DMS153 treated with DMSO at 0.1 percent for 48 hours (cell line): ENCODE measurements around the gene GATC.
A peak's percentile ranks its signal among the peaks of the same experiment; 100 is the strongest.
"Not testable (repeated sequence)": the region's sequence is repeated elsewhere in the genome, so short reads cannot be mapped to it uniquely, and the experiment has no call there.

Source experiments
- DNase-seq: peaks from one replicate; lab custom pipeline; 2025; ENCODE audit not compliant: unreplicated experiment; lab: John Stamatoyannopoulos, UW

GATC gene

DNA sequence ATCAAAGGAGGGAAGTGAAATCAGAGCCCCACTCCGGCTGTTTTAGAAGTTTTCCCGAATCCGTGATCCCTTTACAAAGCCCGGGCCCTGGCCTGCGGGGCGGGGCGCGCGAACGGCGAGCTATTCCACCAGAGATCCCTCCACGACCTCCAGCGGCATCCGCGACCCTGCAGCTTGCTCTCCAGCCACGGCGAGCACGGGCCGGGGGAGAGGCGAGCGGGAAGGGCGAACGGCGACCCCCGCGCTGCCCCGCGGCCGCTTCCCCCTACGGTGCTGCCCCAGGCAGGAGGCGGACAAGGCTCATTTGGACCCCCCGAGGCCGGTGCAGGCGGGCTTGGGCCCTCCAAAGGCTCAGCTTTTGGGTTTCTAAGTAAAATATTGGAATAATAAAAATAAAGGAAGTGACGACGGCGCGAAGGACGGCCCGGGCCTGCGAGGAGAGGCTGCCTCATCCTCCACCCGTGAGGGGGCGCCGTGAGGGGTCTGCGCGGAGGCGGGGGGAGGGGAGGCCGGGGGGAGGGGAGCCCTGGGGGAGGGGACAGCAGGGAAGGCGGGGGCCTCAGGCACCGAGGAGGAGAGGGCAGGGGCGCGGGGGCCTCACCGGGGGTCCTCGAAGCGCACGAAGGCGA, 22.7 kb downstream of the GATC start:
- DNase-seq = no peak

DNA sequence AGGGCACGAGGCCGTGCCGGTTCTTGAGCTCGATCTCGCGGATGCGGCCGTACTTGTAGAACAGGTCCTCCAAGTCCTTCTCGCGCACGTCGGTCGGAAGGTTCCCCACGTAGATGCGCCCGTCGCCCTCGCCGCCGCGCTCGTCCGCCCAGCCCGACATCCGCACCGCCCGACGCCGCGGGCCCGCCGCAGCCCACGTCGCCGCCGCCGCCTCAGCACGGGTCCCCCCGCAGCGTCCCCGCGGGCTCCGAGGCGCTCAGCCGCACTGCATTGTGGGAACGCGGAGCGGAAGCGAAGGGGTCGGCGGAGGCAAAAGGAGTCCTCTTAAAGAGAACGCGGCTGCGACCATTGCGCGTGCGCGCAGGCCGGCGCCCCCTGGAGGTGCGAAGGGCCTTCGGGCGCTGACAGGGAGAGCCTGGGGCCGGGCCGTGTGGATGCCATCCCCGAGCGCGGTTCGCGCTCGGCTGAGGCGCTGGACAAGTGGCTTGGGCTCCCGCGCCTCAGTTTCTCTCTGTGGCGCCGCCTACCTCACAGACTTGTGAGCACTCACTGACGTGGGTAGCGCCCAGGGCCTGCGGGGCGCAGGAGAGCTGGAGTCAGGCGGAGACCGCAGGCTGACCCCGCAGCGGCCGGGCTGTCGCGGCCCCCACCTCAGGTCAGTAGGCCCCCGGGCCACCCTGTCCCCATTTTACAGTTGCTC, 23.4 kb downstream of the GATC start, which contains the start of gene SRSF9:
Gene SRSF9 (minus strand): TSS at position 299 of the 700 bp plus-strand sequence. CDS start 139 bp downstream, at position 160.
- DNase-seq = peak; percentile 95

DNA sequence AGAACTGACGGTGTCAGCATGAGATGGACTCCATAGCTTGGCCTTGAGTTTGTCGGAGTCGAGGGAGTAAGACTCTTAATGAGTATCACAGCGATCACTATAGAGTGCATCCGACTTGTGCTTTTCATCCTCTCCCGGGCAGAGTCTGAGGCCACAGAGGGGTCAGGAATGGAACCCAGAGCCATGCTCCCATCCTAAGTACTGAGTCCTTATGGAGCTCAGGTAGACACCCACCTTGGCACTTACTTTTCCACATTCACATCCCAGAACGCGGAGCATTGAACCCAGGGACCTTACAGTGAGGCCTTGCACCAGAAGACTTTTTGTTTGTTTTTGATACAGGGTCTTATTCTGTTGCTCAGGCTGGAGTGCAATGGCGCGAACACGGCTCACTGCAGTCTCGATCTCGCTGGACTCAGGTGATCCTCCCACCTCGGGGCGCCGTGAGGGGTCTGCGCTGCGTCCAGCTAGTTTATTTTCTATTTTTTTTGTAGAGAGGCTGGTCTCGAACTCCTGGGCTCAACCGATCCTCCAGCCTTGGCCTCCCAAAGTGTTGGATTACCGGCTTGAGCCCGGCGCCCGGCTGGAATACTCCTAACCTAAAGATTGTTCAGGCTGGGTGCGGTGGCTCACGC, 24.0 kb downstream of the GATC start:
- DNase-seq = no peak

DNA sequence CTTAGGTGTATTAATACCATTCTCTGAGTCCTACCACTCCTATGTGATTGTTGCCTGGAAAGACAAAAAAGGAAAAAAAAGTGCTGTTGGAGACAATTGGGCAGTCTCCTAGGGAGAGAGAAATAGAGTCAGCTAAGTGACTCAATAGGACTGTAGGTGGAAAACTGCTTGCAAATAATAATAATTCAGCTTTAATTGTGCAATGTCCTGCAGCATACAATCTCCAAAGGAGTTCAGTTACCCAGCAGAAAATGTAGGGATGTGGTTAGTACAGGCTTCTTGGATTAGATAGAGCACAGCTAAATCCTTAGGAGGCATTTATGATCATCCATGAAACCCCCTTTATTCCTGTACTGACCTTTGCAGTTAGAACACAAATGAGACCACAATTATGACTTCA, 26.3 kb downstream of the GATC start:
- DNase-seq = no peak

DNA sequence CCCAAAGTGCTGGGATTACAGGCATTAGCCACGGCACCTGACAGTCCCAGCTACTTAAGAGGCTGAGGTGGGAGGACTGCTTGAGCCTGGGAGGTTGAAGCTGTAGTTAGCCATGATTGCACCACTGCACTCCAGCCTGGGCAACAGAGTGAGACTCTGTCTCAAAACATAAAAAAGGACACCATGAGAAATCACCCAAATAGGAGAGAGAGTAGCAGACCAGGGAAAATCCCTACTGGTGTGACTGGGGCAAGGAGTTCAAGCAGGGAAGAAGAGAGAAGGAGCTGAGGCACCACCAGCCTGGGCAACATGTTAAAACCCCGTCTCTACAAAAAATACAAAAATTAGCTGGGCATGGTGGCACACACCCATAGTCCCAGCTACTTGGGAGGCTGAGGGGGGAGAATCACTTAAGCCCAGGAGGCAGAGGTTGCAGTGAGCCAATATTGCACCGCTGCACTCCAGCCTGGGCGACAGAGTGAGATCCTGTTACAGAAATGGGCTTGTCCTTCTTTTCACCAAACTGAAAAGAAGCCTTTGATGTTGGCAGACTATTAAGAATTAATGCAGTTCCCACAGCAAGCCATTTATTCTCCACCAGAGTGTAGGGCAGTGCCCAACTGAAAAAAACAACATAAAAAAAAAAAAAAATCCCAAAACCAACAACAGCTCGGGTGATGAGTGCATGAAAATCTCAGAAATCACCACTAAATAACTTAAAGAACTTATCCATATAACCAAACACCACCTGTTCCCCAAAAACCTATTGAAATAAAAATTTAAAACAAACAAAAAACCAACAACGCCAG, 27.8 kb downstream of the GATC start:
- DNase-seq = no peak

DNA sequence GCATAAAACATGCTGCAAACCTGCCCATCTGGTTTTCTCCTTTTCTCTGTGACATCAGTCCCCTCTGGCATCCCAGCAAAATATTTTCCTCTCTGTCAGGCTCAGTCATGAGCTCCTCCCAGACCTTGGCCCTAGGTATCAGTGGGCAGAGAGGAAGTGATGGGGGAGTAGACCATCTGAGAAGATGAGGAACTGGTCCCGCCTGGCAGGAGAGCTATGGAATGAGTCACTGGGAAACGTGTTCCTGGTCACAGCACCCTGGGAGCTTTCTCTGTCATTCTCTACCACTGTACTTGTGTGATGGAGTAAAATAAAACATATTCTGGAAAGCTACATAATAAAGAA, 28.3 kb downstream of the GATC start:
- no peak for DNase-seq

DNA sequence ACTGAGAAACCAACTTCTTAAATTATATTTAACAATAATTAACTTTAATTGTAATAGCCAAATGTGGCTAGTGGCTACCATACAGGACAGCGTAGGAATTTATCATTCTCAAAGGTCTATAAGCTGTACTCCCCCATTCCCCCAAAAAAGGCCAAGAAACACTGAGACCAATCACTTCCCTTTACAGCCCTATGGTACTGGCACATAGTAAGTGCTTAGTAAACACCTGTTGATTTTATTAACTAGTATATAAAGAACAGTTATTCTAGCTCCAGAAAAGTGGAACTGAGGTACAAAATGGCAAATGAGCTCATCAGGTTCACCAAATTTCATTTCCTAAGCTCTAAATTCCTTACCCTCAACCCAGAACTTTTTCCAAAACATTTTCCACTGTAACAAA, 29.4 kb downstream of the GATC start:
- no peak for DNase-seq

DNA sequence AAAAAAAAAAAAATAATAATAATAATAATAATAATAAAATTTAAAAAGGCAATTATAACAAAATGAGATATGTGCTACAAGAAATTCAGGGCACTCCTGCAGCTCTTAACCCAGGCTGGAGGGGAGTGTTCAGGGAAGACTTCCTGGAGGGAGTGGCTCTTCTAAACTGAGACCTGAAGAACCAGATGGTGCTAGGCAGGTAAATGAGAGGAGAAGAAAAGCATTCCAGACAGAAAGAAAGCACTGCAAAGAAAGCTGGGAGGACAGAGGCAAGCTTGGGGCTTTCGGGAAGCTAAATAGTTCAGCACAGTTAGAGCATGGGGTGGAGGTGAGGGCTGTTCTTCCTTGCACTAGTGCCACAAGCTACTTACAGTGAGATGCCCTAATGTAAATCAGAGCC, 33.2 kb downstream of the GATC start:
- DNase-seq = no peak

DNA sequence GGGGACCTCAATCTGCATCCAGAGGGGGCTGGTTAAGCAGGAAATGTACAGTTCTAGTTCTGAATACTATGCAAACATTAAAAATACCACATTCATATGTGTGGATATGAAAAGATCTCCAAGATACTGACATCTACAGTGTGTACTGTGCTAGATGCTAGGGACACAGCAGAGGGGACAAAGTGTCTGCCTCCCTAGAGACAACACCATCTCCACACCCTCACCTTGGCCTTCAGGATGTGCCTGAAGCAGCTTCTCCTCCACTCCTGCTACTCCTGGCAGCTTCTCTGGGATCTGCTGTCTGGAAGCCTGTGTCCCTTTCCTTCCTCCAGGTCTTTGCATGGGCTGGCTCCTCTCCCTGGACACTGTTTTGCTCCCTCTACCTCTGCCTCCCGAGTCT, 34.0 kb downstream of the GATC start:
- no peak for DNase-seq

DNA sequence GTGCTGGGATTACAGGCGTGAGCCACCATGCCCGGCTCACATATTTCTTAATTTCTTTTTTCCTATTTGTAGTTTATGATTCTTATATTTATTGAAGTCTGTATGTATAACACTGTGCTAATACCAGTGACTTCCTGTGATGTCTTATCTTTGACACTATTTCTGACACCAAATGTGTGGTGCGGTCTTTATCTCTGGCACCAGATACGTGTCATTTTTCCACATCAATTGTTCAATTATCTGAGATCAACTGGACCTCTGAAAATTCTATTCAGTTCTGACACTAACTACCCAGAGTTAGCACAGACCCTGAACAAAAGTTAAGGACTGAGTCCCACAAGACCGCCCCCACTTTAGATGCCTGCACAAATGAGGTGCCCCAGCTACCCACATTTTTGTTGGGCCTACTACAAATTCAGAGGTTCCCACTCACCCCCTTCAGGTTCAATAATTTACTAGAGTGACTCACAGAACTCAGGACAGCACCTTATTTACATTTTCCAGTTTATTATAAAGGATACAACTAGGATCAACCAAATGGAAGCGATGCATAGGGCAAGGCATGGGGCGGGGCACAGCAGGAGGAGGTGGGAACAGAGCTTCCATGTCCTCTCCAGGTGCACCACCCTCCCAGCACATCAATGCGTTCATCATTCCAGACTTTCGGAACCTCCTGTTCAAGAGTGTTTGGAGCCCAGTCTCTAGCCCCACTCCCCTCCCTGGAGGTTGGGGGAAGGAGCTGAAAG, 35.0 kb downstream of the GATC start:
- DNase-seq = no peak

DNA sequence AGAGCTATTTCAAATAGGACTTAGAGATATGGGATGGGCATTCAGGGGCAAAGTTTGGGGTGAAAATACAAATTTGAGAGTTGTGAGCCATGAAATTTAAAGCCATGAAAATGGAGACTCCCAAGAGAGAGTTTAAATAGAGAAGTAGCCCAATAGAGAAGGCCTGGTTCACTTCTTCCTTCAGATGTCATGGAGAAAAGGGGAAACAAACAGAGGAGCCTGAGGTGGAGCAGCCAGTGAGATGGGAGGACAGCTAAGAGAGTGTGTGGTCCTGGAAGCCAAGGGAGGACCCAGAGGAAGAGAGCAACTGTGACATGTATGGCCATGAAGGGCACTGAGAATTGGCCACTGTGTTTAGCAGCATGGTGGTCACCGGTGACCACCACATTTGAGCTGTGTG, 37.4 kb downstream of the GATC start:
- no peak for DNase-seq

DNA sequence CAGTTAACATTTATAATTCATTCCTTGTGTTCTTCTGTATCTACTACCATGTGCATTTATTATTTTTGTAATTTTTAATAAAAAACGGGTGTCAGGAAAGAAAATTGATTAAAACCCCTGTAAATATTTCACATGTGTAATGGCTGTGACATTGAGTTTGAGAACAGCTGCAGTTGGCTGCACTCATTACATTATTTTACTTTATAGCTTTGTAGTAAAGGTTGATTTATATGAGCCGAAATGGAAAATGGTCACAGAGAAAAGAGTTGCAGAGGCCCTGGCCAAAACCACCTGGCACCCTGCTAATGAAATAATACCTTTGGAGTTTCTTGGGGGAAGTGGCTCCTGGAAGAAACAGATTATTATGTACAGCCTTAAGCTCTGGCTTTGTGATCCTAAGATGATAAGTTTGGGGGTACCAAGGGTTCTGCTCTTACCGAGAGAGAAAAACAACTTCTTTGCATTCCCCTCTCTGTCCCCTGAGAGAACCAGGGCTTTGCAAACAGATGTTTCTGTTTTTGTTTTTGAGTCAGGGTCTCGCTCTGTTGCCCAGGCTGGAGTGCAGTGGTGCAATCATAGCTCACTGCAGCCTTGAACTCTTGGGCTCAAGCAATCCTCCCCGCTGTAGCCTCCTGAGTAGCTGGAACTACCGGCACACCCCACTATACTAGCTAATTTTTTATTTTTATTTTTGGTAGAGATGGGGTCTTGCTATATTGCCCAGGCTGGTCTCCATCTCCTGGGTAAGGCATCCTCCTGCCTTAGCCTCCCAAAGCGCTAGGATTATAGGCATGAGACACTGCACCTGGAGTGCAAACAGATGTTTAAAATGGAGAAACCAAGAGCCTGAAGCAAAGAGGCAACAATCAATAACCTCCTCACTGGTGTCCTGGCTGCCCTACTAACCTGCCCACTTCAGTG, 40.0 kb downstream of the GATC start:
- DNase-seq = no peak

DNA sequence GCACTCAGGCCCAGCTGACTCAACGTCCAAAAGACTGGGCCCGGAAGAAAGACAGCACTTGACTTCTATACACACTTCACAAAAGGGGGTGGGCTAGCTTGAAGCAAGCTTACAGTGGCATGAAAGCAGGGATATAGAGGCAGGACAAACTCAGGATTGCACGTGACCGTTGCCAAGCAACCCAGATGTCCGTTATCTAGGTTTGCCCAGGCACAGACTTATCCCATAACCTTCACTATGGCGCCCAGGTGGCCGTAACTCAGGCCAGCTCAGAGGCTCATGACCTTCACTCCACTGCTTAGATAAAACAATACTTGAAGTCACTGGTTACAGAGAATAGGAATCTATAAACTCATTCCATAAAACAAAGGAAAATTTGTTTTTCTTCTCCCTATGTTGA, 41.3 kb downstream of the GATC start:
- not testable (repeated sequence) for DNase-seq

DNA sequence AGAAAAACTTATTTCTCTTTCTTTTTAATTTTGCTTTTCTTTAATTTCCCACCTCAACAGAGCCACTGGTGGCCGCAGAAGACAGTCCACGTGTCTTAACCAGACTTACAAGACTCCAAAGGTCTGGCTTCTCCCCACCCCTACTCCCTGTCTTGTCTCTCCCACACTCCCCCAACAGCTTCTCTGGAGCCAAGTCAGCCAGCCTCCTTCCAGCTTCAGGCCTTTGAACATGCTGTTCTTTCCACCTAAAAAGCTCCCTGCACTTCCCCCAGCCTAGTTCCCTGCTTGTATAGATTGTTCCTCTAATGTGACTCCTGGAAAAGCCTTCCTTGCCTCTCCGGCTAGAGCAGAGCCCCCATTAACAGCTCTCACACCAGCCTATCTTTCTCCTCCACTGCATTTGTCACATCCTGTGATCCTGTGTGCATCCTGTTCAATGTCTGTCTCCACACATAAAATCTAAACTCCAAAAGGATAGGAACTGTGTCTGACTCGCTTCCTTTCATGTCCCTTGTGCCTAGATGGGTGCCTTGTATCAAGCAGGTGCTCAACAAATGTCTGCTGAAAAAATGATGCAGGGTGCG, 41.9 kb downstream of the GATC start:
- DNase-seq = no peak

DNA sequence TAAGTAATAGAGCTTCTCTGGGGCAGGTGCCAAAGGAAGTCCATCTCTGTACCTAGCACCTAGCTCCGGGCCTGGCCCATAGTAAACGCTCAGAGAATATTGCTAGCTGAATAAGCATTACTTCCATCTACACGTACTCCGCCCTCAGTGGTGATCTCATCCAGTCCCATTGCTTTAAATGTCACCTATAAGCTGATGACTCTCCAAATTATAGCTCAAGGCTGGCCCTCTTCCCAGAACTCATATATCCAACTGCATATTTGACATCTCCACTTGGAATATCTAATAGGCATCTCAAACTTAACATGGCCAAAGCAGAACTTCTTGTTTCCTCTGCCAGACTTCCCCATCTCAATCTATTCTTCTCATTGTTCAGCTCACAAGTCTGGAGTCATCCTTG, 42.8 kb downstream of the GATC start:
- no peak for DNase-seq

DNA sequence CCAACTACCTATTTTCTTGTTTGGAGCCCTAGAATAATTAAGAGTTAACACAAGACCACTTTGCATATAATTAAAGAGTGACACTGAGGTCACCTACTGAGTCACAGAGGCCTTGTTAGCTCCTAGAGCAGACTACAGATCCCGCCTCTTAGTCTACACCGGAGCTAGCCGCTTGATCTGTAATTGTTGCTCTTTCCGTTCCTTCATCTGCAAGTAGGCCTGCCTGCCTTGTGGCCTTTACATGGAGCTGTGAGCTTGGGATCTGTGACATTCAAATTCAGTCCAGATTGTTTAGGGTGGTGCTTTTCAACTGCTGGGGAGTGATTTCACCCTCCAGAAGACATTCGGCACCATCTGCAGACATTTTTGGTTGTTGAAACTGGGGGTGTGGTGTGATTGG, 44.1 kb downstream of the GATC start:
- no peak for DNase-seq

DNA sequence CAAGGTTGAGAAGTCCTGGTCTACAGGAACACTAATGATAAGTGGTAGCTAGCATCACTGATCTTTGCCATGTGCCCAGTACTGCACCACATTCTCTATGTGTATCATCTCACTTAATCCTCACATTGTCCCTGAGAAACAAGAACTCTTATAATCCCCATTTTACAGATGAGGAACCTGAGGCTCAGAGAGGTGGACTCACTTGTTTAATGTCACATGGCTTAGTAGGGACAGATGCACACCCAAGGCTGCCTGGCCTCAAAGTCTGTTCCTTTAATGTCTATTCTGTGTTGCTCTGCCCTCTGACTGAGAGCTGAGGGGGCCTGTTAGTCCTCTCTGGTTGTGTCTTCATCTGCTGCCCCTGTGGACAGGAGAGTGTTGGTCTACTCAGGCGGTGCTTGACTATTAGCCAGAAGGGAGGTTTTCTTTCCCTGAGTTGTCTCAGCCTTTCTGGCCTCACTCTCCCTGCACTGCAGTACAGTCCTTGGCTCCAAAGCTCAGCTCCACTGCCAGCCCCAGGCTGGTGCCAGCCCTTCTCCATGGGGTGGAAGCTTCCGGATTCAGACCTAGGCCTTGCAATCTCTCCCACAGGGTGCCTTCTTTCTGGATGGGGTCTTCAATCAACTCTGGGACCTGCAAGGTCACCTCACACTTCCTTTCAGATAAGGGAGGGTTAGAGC, 44.7 kb downstream of the GATC start:
- DNase-seq = no peak

DNA sequence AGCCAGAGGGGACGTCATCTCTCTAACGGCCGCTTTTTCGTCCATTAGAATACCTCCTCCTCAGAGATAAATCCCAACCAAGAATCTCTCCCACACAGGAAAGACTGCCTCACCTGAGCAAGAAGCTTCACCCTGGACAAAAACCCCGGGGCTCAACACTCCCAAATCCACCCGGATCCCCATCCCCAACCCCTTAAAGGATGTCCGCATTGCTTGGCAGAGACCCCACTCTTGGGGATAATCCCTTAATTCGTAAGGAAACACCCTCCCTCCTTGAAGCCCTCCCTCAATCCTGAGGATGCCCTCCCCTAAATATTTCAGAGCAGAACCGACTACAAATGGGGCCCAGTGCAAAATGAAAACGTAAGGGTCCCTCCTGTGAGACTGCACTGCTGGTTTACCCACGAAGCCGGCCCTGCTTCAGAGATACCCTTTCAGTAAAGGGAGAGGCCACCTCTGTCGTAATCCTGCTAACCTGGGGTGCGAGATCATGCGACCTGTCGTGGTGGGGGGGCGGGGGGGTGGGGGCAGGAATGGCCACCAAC, 49.0 kb downstream of the GATC start:
- DNase-seq = no peak
